Ishikawa (cell line): Measurements from ENCODE around the gene HEXA.
A peak's percentile ranks its signal among the peaks of the same experiment; 100 is the strongest.

ENCODE experiments used
- CEBPB ChIP-seq: IDR thresholded peaks from 2 replicates; pipeline ENCODE4 v1.6.1; 2012
- CREB1 ChIP-seq: IDR thresholded peaks from 2 replicates; pipeline ENCODE4 v1.6.1; 2012; ENCODE audit warnings: low read depth
- EGR1 ChIP-seq: IDR thresholded peaks from 2 replicates; pipeline ENCODE4 v1.6.1; 2012
- EP300 ChIP-seq: IDR thresholded peaks from 2 replicates; pipeline ENCODE4 v1.6.1; 2012; ENCODE audit warnings: borderline replicate concordance
- FOXM1 ChIP-seq: IDR thresholded peaks from 2 replicates; pipeline ENCODE4 v1.6.1; 2012; ENCODE audit warnings: low read depth, borderline replicate concordance
- MAX ChIP-seq: IDR thresholded peaks from 2 replicates; pipeline ENCODE4 v1.6.1; 2012
- NFIC ChIP-seq: IDR thresholded peaks from 2 replicates; pipeline ENCODE4 v1.6.1; 2012
- RAD21 ChIP-seq: IDR thresholded peaks from 2 replicates; pipeline ENCODE4 v1.6.1; 2012; ENCODE audit warnings: low read depth
- REST ChIP-seq: IDR thresholded peaks from 2 replicates; pipeline ENCODE4 v1.6.1; 2012; ENCODE audit warnings: low read depth, mild to moderate bottlenecking
- TAF1 ChIP-seq: IDR thresholded peaks from 2 replicates; pipeline ENCODE4 v1.6.1; 2012; ENCODE audit warnings: low read depth, mild to moderate bottlenecking
- TCF12 ChIP-seq: IDR thresholded peaks from 2 replicates; pipeline ENCODE4 v1.6.1; 2012; ENCODE audit warnings: low read depth
- TEAD4 ChIP-seq: IDR thresholded peaks from 2 replicates; pipeline ENCODE4 v1.6.1; 2012
- USF1 ChIP-seq: IDR thresholded peaks from 2 replicates; pipeline ENCODE4 v1.6.1; 2012
- YY1 ChIP-seq: IDR thresholded peaks from 2 replicates; pipeline ENCODE4 v1.6.1; 2012; ENCODE audit warnings: low read depth
- ZBTB7A ChIP-seq: IDR thresholded peaks from 2 replicates; pipeline ENCODE4 v1.6.1; 2012; ENCODE audit warnings: low read depth

HEXA gene

GRCh38 chr15:72319985-72320671, 55.7 kb downstream of the HEXA start, which contains the start of gene CELF6:
TSS of gene CELF6 (minus strand) at chr15:72320157. CDS start at chr15:72319874, 283 bp downstream.
- TF ChIP-seq REST (no peak), ZBTB7A (peak; percentile 20; the same call in 1 of the 2 replicates), EGR1 (peak; percentile 78; the same call in 1 of the 2 replicates), EP300 (no peak), MAX (peak; percentile 92), YY1 (no peak), CREB1 (peak; percentile 70), NFIC (peak; percentile 7; the same call in 1 of the 2 replicates), USF1 (peak; percentile 42; the same call in 1 of the 2 replicates), TEAD4 (no peak), RAD21 (no peak), TCF12 (0 out of 2 replicates have a peak, but pooled peaks have one; percentile 8)

- TF ChIP-seq CREB1: no peak
- no peak for TF ChIP-seq TAF1
- peak; percentile 83 for TF ChIP-seq YY1
- no peak for TF ChIP-seq RAD21
- TF ChIP-seq MAX: peak; percentile 99
- no peak for TF ChIP-seq USF1
- TF ChIP-seq NFIC: peak; percentile 4; the same call in 1 of the 2 replicates
- TF ChIP-seq CEBPB: no peak
- TF ChIP-seq FOXM1: no peak
- peak; percentile 94 for TF ChIP-seq REST
- 0 out of 2 replicates have a peak, but pooled peaks have one; percentile 39 for TF ChIP-seq TEAD4
- 0 out of 2 replicates have a peak, but pooled peaks have one; percentile 4 for TF ChIP-seq TCF12
- no peak for TF ChIP-seq EP300
- no peak for TF ChIP-seq ZBTB7A
- no peak for TF ChIP-seq EGR1
Measured at GRCh38 chr15:72319360-72319984, 56.3 kb downstream of the HEXA start.

- TF ChIP-seq NFIC: no peak
- TF ChIP-seq CEBPB: no peak
- TF ChIP-seq RAD21: no peak
- TF ChIP-seq EGR1: no peak
- no peak for TF ChIP-seq USF1
- no peak for TF ChIP-seq ZBTB7A
- no peak for TF ChIP-seq TCF12
- TF ChIP-seq YY1: no peak
- TF ChIP-seq FOXM1: no peak
- TF ChIP-seq TEAD4: no peak
- TF ChIP-seq MAX: no peak
- no peak for TF ChIP-seq TAF1
- no peak for TF ChIP-seq EP300
- no peak; the same call in 1 of the 2 replicates for TF ChIP-seq REST
- TF ChIP-seq CREB1: no peak
Measured at GRCh38 chr15:72318408-72318942, 57.3 kb downstream of the HEXA start.
